Type B pancreatic cell (in vitro differentiated cells): Measurements from ENCODE around the gene PHOX2A. TPM values are rescaled to one million over a fixed set of nuclear protein-coding genes. Genes with fewer than 3 reads are reported as not detected.

Experiments used
- DNase-seq: peaks from one replicate; pipeline ENCODE4 v3.0.0; 2021; ENCODE audit warnings: mixed read lengths; ENCODE audit not compliant: unreplicated experiment; ENCODE audit errors: extremely low spot score
- H3K27ac Mint-ChIP-seq: 2 replicates; pipeline ENCODE4 v1.8.0; 2021; ENCODE audit warnings: mild to moderate bottlenecking, mixed read lengths
- H3K27me3 Mint-ChIP-seq: 2 replicates; pipeline ENCODE4 v1.8.0; 2021; ENCODE audit warnings: mixed read lengths
- H3K36me3 Mint-ChIP-seq: 2 replicates; pipeline ENCODE4 v1.8.0; 2021; ENCODE audit warnings: mixed read lengths
- H3K4me1 Mint-ChIP-seq: one replicate; pipeline ENCODE4 v1.8.0; 2021; ENCODE audit warnings: mixed read lengths; ENCODE audit not compliant: unreplicated experiment
- H3K4me3 Mint-ChIP-seq: 2 replicates; pipeline ENCODE4 v1.8.0; 2021; ENCODE audit warnings: mild to moderate bottlenecking, mixed read lengths
- H3K9me3 Mint-ChIP-seq: 2 replicates; pipeline ENCODE4 v1.8.0; 2021; ENCODE audit warnings: mixed read lengths
- total RNA-seq: library from RNA; stranded (reverse); gene quantifications from 2 replicates; pipeline ENCODE4 v1.2.1, GENCODE V29; 2021; ENCODE audit warnings: low replicate concordance
- TF ChIP-seq, protein P1 (sequence below): fragments of 200-600 bp; sonication (generic); conservative IDR thresholded peaks from 2 replicates; pipeline ENCODE4 v1.5.0; 2021; ENCODE audit warnings: antibody characterized with exemption, mild to moderate bottlenecking

PHOX2A gene
- total RNA-seq, 1 donor from 2014 or later: 2.8 TPM

DNA sequence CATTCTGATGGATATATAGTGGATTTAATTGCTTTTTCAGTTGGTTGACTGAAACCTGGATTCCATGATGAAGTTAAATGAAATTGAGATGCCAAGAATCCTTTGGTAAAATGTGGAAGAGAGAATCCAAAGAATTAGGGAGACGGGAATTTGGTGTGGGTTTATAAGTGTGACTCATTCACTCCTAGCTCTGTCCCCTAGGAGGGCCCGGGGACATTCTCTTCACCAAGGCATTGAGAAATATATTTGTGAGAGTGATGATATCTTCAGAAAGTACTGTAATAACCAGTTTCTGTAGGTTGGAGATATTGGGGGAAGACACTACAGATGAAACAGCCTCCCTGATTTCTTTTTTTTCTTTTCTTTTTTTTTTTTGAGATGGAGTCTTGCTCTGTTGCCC is 13.6 kb upstream of the PHOX2A start:
- DNase-seq: no peak
- TF ChIP-seq, protein P1, sequence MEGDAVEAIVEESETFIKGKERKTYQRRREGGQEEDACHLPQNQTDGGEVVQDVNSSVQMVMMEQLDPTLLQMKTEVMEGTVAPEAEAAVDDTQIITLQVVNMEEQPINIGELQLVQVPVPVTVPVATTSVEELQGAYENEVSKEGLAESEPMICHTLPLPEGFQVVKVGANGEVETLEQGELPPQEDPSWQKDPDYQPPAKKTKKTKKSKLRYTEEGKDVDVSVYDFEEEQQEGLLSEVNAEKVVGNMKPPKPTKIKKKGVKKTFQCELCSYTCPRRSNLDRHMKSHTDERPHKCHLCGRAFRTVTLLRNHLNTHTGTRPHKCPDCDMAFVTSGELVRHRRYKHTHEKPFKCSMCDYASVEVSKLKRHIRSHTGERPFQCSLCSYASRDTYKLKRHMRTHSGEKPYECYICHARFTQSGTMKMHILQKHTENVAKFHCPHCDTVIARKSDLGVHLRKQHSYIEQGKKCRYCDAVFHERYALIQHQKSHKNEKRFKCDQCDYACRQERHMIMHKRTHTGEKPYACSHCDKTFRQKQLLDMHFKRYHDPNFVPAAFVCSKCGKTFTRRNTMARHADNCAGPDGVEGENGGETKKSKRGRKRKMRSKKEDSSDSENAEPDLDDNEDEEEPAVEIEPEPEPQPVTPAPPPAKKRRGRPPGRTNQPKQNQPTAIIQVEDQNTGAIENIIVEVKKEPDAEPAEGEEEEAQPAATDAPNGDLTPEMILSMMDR: no peak
- no peaks in the 10 kb centered on the region for H3K4me1 Mint-ChIP-seq
- peaks cover 7% of the 10 kb centered on the region for H3K9me3 Mint-ChIP-seq
- no peak overlapping the region for H3K27ac Mint-ChIP-seq
- H3K4me3 Mint-ChIP-seq: no peak overlapping the region
- no peaks in the 10 kb centered on the region for H3K36me3 Mint-ChIP-seq
- peaks cover 27% of the 10 kb centered on the region for H3K27me3 Mint-ChIP-seq

DNA sequence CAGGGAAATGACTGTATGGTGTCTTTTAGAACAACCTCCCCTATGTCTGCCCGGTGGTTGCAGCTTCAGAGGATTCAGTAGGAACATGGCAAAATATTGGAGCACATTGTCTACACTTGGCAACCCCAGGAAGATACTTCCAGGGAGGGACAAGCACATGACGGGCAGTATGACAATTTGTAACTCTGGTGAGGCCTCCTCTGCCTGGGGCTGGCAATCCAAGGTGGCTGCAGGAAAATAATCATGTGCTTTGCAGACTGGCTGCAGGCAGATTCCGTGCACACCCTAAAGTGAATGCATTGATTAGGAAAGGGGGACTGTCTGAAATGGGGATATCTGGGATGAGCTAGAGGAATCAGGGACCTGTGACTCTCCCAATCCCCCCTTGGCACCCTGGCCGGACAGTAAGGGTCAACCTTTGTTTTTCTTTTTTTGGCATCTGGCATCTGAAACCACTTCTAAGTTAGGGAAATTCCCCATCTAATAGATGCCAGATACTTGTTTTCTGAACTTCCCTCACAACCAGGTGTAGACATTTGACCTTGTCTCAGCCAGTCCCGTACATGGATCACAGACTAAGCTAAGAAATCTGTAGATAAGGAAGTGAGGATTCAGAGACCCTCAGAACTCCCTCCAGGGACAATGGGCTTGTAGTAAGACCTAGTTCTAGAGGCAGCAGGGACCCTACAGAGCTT is 10.5 kb upstream of the PHOX2A start:
- Mint-ChIP-seq H3K4me3 (no peak overlapping the region), H3K9me3 (peaks cover 7% of the 10 kb centered on the region), H3K27me3 (peaks cover 38% of the 10 kb centered on the region), H3K27ac (no peak overlapping the region), H3K4me1 (no peaks in the 10 kb centered on the region), H3K36me3 (no peaks in the 10 kb centered on the region)
- no peak for DNase-seq
- TF ChIP-seq, protein P1: no peak

DNA sequence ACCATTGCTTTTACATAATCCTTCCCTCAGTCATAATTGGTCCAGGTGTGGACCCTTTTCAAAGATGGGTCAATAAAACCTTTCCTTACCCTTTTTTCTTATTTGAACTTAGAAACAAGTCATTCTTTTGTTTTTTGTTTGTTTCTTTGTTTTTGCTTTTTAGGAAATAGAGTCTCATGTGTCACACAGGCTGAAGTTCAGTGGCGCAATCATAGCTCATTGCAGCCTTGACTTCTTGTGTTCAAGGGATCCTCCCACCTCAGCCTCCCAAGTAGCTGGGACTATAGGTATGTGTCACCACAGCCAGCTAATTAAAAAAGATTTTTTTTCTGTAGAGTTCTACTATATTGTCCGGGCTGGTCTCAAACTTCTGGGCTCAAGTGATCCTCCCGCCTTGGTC is 9.4 kb upstream of the PHOX2A start:
- H3K4me3 Mint-ChIP-seq: no peak overlapping the region
- peaks cover 7% of the 10 kb centered on the region for H3K9me3 Mint-ChIP-seq
- peaks cover 42% of the 10 kb centered on the region for H3K27me3 Mint-ChIP-seq
- no peaks in the 10 kb centered on the region for H3K36me3 Mint-ChIP-seq
- no peak overlapping the region for H3K27ac Mint-ChIP-seq
- TF ChIP-seq, protein P1: no peak
- H3K4me1 Mint-ChIP-seq: no peaks in the 10 kb centered on the region
- no peak for DNase-seq

DNA sequence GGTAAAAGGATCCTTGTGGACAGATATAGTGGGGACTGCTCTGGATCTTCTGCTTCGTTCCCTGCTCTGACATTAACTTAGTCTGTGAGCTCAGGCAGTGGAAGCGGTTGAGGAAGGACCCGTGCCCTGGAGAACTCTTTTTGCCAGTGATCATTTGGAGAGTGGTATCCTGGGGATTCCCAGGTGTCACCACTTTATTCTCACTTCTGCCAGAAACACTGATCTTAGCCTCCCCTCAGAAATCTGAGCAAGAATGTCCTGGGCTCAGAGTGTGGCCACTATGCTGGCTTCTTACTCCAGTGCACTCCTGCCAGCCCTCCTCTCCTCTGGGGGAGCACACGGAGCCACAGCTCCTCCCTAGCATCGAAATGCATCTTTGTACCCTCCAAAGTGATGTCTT is 7.6 kb upstream of the PHOX2A start:
- H3K9me3 Mint-ChIP-seq: peaks cover 7% of the 10 kb centered on the region
- H3K36me3 Mint-ChIP-seq: no peaks in the 10 kb centered on the region
- H3K4me1 Mint-ChIP-seq: no peaks in the 10 kb centered on the region
- DNase-seq: no peak
- no peak overlapping the region for H3K4me3 Mint-ChIP-seq
- no peak overlapping the region for H3K27ac Mint-ChIP-seq
- TF ChIP-seq, protein P1: no peak
- peaks cover 47% of the 10 kb centered on the region for H3K27me3 Mint-ChIP-seq

DNA sequence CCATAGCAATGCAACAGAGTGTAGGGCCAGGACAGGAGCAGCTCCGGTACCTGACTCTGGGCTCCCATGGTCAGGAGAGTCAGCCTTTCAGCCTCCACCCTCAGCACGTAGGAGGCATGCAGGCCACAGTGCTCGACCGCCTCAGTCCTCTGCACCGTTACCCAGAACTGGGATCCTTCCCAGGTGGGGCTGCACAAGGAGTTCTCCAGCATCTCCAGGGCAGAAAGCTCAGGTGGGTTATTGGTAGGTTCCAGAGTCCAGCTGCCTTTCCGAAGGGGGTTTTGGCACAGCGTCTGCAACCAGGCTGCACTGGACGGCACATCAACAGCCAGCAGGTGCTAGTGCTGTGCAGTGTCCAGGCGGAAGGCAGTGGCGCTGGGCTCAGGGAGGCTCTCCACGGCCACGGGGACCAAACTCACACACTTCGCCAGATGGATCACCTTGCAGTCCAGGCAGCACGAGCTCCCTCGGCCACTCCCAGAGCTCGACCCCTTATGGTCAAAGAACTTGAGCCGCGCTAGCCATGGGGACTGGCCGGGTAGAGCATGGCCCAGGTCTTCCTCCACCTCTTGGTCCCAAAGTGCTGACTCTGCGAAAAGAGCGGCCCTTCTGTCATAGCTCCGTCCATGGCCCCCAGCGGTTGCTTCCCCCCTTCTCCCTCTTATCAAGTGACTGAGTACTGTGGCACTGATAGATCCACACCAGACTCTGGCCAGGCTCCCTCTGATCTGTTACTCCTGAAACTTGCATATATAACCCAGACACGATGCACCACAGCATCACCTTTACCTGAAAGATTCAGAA is 6.9 kb upstream of the PHOX2A start:
- Mint-ChIP-seq H3K27ac (no peak overlapping the region), H3K4me1 (no peaks in the 10 kb centered on the region), H3K36me3 (no peaks in the 10 kb centered on the region), H3K4me3 (no peak overlapping the region), H3K27me3 (peaks cover 42% of the 10 kb centered on the region), H3K9me3 (peaks cover 7% of the 10 kb centered on the region)
- no peak for DNase-seq
- TF ChIP-seq, protein P1: no peak
